WERI-Rb-1 (cell line): ENCODE results near the gene ART5.

Experiments
- DNase-seq: peaks from one replicate; pipeline ENCODE4 v3.0.0-alpha.2; 2020
- H3K27ac ChIP-seq: fragments of 250-450 bp; sonication (Bioruptor Pico); 2 replicates; pipeline ENCODE4 v1.5.1; 2020; ENCODE audit warnings: mild to moderate bottlenecking, moderate library complexity
- H3K27me3 ChIP-seq: fragments of 250-450 bp; sonication (Bioruptor Pico); 2 replicates; pipeline ENCODE4 v1.5.1; 2021; ENCODE audit warnings: mild to moderate bottlenecking, low read depth, moderate library complexity; ENCODE audit not compliant: insufficient read depth, severe bottlenecking
- H3K36me3 ChIP-seq: fragments of 250-450 bp; sonication (Bioruptor Pico); 2 replicates; pipeline ENCODE4 v1.5.1; 2020; ENCODE audit warnings: mild to moderate bottlenecking, moderate library complexity
- H3K4me3 ChIP-seq: 2 replicates; pipeline ENCODE4 v1.5.1; 2011; ENCODE audit warnings: low read depth, mild to moderate bottlenecking, control low read depth, low read length
- H3K9me3 ChIP-seq: fragments of 250-450 bp; sonication (Bioruptor Pico); 2 replicates; pipeline ENCODE4 v1.5.1; 2021; ENCODE audit warnings: mild to moderate bottlenecking, moderate library complexity; ENCODE audit not compliant: severe bottlenecking
- TF ChIP-seq, protein P1 (sequence below): IDR thresholded peaks from 2 replicates; pipeline ENCODE4 v1.5.1; 2011; ENCODE audit warnings: low read depth, mild to moderate bottlenecking, control low read depth, inconsistent platforms, low read length

ART5 gene

GRCh38 chr11:3623121-3623520, 18.7 kb downstream of the ART5 start:
- Histone ChIP-seq H3K9me3 (peaks cover 3% of the 10 kb centered on the region), H3K4me3 (no peak overlapping the region), H3K27me3 (no peaks in the 10 kb centered on the region), H3K36me3 (no peaks in the 10 kb centered on the region), H3K27ac (no peak overlapping the region)
- TF ChIP-seq, protein P1, sequence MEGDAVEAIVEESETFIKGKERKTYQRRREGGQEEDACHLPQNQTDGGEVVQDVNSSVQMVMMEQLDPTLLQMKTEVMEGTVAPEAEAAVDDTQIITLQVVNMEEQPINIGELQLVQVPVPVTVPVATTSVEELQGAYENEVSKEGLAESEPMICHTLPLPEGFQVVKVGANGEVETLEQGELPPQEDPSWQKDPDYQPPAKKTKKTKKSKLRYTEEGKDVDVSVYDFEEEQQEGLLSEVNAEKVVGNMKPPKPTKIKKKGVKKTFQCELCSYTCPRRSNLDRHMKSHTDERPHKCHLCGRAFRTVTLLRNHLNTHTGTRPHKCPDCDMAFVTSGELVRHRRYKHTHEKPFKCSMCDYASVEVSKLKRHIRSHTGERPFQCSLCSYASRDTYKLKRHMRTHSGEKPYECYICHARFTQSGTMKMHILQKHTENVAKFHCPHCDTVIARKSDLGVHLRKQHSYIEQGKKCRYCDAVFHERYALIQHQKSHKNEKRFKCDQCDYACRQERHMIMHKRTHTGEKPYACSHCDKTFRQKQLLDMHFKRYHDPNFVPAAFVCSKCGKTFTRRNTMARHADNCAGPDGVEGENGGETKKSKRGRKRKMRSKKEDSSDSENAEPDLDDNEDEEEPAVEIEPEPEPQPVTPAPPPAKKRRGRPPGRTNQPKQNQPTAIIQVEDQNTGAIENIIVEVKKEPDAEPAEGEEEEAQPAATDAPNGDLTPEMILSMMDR: no peak
- no peak for DNase-seq

DNA sequence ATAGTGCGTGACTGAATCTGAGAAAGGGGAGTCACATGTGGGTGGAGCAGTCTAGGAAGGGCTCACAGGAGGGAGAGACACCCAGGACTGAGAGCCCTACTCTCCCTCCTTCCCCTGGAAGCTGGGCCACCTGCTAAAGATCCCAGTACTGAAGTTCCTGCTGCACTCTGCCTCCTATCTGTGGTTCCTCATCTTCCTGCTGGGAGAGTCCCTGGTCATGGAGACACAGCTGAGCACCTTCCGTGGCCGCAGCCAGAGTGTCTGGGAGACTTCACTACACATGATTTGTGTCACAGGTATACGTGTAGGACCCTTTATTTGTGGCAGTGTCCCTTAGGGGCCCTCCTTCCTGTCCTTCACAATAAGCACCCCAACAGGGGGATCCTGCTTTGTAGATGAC, 19.3 kb downstream of the ART5 start:
- no peaks in the 10 kb centered on the region for H3K36me3 ChIP-seq
- DNase-seq: no peak
- TF ChIP-seq, protein P1: no peak
- peaks cover 3% of the 10 kb centered on the region for H3K9me3 ChIP-seq
- no peak overlapping the region for H3K4me3 ChIP-seq
- H3K27me3 ChIP-seq: no peaks in the 10 kb centered on the region
- H3K27ac ChIP-seq: no peak overlapping the region

- H3K4me3 ChIP-seq: no peak overlapping the region
- no peaks in the 10 kb centered on the region for H3K36me3 ChIP-seq
- no peak overlapping the region for H3K27ac ChIP-seq
- TF ChIP-seq, protein P1: no peak
- H3K9me3 ChIP-seq: no peaks in the 10 kb centered on the region
- H3K27me3 ChIP-seq: no peaks in the 10 kb centered on the region
- DNase-seq: no peak
Observed at GRCh38 chr11:3617990-3618389, 23.8 kb downstream of the ART5 start.

DNA sequence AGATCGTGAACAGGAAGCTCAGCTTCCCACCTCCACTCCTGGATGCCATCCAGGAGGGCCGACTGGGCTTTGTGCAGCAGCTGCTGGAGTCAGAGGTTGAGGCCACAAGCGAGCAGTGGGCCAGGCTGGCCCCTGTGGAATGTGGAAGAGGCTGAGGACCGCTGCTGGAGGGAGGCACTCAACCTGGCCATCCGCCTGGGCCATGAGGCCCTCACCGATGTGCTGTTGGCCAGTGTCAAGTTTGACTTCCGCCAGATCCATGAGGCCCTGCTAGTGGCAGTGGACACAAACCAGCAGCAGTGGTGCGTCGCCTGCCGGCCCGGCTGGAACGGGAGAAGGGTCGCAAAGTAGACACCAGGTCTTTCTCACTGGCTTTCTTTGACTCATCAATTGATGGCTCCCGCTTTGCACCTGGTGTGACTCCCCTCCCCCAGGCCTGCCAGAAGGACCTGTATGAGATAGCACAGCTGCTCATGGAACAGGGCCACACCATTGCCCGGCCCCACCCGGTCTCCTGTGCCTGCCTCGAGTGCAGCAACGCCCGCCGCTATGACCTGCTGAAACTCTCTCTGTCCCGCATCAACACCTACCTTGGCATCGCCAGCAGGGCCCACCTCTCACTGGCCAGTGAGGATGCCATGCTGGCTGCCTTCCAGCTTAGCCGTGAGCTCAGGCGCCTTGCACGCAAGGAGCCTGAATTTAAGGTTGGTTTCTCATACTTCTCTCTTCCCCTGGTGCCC, 24.9 kb downstream of the ART5 start:
- DNase-seq: no peak
- H3K36me3 ChIP-seq: no peaks in the 10 kb centered on the region
- no peak overlapping the region for H3K4me3 ChIP-seq
- H3K9me3 ChIP-seq: peaks cover 3% of the 10 kb centered on the region
- H3K27me3 ChIP-seq: no peaks in the 10 kb centered on the region
- H3K27ac ChIP-seq: peak overlapping the region; percentile 85
- TF ChIP-seq, protein P1: no peak

DNA sequence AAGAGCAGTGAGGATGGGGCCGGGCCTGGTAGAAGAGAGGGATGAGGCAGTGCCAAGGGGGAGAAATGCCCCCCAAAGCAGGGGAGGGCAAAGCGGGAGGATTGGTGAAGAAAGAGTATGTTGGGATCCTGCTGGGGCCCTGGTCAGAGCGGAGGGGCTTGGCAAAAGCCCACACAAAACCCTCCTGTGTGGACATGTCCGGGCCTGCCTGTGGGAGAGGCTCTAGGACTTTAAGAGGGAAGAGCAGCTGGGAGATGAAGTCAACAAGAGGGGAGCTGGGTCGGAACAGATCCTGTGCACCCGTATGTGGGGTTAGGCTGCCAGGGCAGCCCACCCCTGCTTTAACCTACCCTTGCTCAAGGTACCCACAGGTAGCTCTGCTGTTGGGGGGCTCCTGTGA, 25.8 kb downstream of the ART5 start:
- Histone ChIP-seq H3K27ac (peak overlapping the region; percentile 85), H3K9me3 (peaks cover 3% of the 10 kb centered on the region)
- DNase-seq: peak; percentile 67

More for the DNA sequence above, 25.8 kb downstream of the ART5 start:
- Histone ChIP-seq H3K27me3 (no peaks in the 10 kb centered on the region), H3K36me3 (no peaks in the 10 kb centered on the region), H3K4me3 (no peak overlapping the region)
- TF ChIP-seq, protein P1: no peak
